ENCODE measurements around the gene ANKRD12. TPM values are rescaled to one million over a fixed set of nuclear protein-coding genes. Genes with fewer than 3 reads are reported as not detected.

Gene ANKRD12
- total RNA-seq, 1 experiment from 2014 or later, result 23.5 TPM

GRCh38 chr18:9280849-9281248, 144.3 kb downstream of the ANKRD12 start:
- H3K4me2 ChIP-seq (ENCODE audit: low read length), result no peak overlapping the region
- ATAC-seq (no peak), DNase-seq (ENCODE audit: low read depth, low spot score) (no peak)
- H3K79me2 ChIP-seq (ENCODE audit: insufficient read depth, low read length), result no peaks in the 10 kb centered on the region
- CTCF ChIA-PET, result no interaction called here
- no peak overlapping the region for H3K27ac ChIP-seq (ENCODE audit: low read depth, low read length)
- H3K4me3 ChIP-seq (replicated peaks in 1 of 2; ENCODE audit: low read depth in 1 of 2, low read length in 2 of 2), result no peak overlapping the region
- H3K27me3 ChIP-seq (ENCODE audit: insufficient read depth, low read length), result no peaks in the 10 kb centered on the region
- H3K36me3 ChIP-seq (ENCODE audit: control insufficient read depth in 1 of 2, insufficient read depth in 2 of 2, low read length in 2 of 2), result no peaks in the 10 kb centered on the region; a peak in 1 of 4 replicates
- POLR2A ChIA-PET, result no interaction called here
- RAD21 ChIA-PET (ENCODE audit: low non-redundant PET in 1 of 2, low total read pairs in 2 of 2, uncharacterized antibody in 2 of 2, unreplicated experiment in 2 of 2), result no interaction called here
- intact Hi-C loops (cut with micrococcal nuclease), result no loop called here
- H3K9ac ChIP-seq (ENCODE audit: low read length), result no peak overlapping the region
- H3K9me3 ChIP-seq (ENCODE audit: control insufficient read depth in 1 of 2, insufficient read depth in 1 of 2, low read depth in 1 of 2, low read length in 2 of 2), result no peaks in the 10 kb centered on the region
- no peaks in the 10 kb centered on the region for H3K4me1 ChIP-seq (ENCODE audit: control insufficient read depth in 1 of 2, insufficient read depth in 2 of 2, low read length in 2 of 2)
- no TSS peak for BruUV-seq (replicated peaks)
- no peak for TF ChIP-seq ZNF274 (IDR thresholded peaks at IDR 0.05; ENCODE audit: low read depth, low read length)
- TF ChIP-seq ELF1 (IDR thresholded peaks at IDR 0.05; ENCODE audit: borderline replicate concordance, low read depth), result no peak
- no peak for TF ChIP-seq POLR2AphosphoS5 (IDR thresholded peaks at IDR 0.05; ENCODE audit: low read depth, low read length)
- no peak for TF ChIP-seq ATF3 (IDR thresholded peaks at IDR 0.05)
- no peak for TF ChIP-seq EGR1 (IDR thresholded peaks at IDR 0.05; ENCODE audit: low read depth)
- no peak for TF ChIP-seq TCF7L2 (IDR thresholded peaks at IDR 0.05; ENCODE audit: borderline replicate concordance, extremely low read depth, insufficient read depth, insufficient read length)
- no peak for TF ChIP-seq ZBTB33 (IDR thresholded peaks at IDR 0.05; ENCODE audit: extremely low read depth, insufficient replicate concordance, low read length)
- TF ChIP-seq EZH2 (IDR thresholded peaks at IDR 0.05), result no peak
- TF ChIP-seq, protein P1, sequence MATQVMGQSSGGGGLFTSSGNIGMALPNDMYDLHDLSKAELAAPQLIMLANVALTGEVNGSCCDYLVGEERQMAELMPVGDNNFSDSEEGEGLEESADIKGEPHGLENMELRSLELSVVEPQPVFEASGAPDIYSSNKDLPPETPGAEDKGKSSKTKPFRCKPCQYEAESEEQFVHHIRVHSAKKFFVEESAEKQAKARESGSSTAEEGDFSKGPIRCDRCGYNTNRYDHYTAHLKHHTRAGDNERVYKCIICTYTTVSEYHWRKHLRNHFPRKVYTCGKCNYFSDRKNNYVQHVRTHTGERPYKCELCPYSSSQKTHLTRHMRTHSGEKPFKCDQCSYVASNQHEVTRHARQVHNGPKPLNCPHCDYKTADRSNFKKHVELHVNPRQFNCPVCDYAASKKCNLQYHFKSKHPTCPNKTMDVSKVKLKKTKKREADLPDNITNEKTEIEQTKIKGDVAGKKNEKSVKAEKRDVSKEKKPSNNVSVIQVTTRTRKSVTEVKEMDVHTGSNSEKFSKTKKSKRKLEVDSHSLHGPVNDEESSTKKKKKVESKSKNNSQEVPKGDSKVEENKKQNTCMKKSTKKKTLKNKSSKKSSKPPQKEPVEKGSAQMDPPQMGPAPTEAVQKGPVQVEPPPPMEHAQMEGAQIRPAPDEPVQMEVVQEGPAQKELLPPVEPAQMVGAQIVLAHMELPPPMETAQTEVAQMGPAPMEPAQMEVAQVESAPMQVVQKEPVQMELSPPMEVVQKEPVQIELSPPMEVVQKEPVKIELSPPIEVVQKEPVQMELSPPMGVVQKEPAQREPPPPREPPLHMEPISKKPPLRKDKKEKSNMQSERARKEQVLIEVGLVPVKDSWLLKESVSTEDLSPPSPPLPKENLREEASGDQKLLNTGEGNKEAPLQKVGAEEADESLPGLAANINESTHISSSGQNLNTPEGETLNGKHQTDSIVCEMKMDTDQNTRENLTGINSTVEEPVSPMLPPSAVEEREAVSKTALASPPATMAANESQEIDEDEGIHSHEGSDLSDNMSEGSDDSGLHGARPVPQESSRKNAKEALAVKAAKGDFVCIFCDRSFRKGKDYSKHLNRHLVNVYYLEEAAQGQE (IDR thresholded peaks at IDR 0.05; ENCODE audit: low read depth), result no peak
- no peak for TF ChIP-seq CBX3 (IDR thresholded peaks at IDR 0.05; ENCODE audit: low read depth)
- no peak for TF ChIP-seq SP1 (IDR thresholded peaks at IDR 0.05; ENCODE audit: low read depth)
- no peak for TF ChIP-seq SIN3A (IDR thresholded peaks at IDR 0.05; ENCODE audit: low read depth)
- TF ChIP-seq EZH2phosphoT487 (IDR thresholded peaks at IDR 0.05; ENCODE audit: borderline replicate concordance), result no peak
- no peak for TF ChIP-seq YY1 (IDR thresholded peaks at IDR 0.05; ENCODE audit: extremely low read depth, insufficient replicate concordance, low read depth, low read length)
- TF ChIP-seq JUND (IDR thresholded peaks at IDR 0.05), result no peak
- TF ChIP-seq SRF (IDR thresholded peaks at IDR 0.05; ENCODE audit: low read depth), result no peak
- no peak for TF ChIP-seq CEBPB (IDR thresholded peaks at IDR 0.05; ENCODE audit: low read depth)
- H4K20me1 ChIP-seq (ENCODE audit: insufficient read depth), result no peaks in the 10 kb centered on the region
- no peaks in the 10 kb centered on the region for H3K9me2 ChIP-seq (ENCODE audit: insufficient read depth)
- H2AFZ ChIP-seq (ENCODE audit: low read depth, low read length, poor library complexity, severe bottlenecking), result no peak overlapping the region
